NCI-H226 (cell line): ENCODE results near the gene NETO2.
"Not testable (repeated sequence)": the region's sequence is repeated elsewhere in the genome, so short reads cannot be mapped to it uniquely, and the experiment has no call there.

Experiments used
- DNase-seq: peaks from one replicate; pipeline ENCODE4 v3.0.0-alpha.2; 2015

The NETO2 gene

DNA sequence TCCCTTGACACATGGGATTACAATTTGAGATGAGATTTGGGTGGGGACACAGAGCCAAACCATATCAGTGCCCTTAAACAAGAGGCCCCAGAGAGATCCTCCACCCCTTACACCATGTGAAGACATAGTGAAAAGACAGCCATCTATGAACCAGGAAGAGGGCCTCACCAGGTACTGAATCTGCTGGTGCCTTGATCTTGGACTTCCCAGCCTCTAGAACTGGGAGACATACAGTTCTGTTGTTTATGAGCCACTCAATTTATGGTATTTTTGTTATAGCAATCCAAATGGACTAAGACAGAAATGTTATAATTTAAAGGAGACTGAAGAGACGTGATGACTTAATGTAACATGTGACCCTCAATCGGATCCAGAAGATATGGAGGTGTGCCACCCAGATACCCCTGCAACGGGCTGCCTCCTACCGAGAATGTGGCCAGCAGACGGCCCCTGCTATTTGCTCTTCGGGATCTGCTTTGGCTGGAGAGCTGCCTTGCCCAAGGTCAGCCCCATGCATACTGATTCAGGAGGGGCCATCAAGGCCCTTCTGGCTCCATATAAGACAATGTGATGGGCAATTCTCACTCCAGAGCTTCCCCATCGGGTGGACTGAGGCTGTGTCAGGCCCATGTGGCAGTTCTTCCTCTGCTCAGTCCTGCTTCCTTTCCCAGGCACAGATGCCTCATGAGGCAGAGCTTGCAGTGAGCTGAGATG is 80.6 kb downstream of the NETO2 start:
- no peak for DNase-seq

DNA sequence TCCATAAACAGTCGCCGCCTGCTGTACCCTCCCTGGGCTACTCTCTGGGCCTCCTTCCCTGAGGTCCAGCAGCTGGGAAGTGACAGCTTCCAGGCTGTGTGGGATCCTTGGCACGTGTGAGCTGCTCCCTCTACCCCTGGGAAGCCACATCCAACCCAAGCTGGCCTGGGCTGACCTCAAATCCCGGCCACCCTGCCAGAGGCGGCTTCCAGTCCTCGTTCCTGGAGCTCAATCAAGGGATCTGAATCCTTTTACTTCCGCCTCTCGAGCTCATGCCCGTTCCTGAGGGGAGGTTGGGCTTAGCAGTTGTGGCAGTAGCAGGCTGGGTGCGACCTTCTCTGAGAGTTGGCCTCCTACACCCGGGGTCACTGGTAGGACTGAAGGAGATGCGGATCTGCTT is 82.5 kb downstream of the NETO2 start:
- DNase-seq: no peak

DNA sequence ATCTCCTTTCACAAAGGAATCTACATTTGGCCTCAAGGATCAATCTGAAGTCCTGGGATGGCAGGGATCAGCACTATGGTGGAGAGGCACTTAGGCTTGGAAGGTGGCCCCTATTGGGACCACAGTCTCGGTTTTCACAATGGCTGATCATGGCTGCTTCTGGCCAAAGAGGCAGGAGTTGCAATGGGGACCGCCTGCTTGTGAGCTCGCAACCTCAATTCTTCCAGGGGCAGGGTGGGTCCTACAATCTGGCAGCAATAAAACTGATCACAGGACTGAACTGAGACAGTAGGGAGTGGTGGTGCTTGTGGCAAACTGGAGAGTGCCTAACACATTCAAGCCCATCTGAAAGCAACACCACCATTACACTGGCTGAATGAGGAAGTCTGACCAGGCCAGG is 83.1 kb downstream of the NETO2 start:
- DNase-seq: no peak

DNA sequence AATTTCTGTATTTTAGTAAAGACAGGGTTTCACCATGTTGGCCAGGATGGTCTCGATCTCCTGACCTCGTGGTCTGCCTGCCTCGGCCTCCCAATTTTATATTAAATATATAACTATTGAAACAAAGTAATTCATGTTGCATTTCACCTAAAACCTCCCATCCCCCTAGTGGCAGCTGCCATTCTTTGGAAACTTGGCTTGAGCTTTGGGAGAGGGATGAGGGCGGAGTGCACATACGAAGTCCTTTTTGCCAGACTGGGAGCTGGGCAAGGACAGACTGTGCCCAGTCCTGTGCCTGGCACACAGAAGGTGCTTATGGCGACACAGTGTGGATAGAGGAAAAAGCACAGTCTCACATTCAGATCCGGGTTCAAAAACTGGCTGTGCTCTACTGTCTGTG is 83.8 kb downstream of the NETO2 start:
- no peak for DNase-seq

DNA sequence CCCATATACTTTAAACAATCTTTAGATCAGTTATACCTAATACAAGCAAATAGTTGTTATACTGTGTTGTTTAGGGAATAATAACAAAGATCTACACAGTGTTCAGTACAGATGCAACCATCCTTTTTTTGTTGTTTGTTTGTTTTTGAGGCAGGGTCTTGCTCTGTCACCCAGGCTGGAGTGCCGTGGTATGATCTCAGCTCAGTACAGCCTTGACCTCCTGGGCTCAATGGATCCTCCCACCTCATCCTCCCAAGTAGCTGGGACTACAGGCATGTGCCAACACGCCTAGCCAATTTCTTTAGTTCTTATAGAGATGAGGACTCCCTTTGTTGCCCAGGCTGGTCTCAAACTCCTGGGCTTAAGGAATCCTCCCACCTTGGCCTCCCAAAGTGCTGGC is 84.6 kb downstream of the NETO2 start:
- not testable (repeated sequence) for DNase-seq

DNA sequence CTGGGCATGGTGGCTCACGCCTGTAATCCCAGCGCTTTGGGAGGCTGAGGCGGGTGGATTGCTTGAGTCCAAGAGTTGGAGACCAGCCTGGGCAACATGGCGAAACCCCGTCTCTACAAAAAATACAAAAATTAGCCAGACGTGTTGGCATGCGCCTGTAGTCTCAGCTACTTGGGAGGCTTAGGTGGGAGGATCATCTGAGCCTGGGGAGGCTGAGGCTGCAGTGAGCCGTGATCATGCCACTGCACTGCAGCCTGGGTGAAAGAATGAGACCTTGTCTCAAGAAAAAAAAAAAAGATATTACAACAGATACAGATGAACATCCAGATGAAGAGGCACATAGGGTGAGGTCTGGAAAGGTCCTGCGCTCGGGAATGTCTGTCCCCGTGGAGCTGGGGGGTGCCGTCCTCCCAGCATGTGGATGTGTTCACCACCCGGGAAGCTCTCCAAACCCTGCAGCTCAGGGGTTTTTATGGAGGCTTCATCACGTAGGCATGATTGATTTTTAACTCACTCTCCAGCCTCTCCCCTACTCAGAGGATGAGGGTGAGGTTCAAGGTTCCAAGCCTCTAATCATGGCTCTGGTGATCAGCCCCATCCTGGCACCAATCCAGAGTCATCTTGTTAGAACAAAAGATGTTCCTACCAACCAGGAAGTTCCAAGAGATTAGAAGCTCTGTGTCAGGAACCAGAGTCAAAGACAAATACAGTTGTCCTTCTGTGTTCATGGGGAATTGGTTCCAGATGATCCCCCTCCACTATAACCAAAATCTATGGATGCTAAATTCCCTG is 85.3 kb downstream of the NETO2 start:
- no peak for DNase-seq

DNA sequence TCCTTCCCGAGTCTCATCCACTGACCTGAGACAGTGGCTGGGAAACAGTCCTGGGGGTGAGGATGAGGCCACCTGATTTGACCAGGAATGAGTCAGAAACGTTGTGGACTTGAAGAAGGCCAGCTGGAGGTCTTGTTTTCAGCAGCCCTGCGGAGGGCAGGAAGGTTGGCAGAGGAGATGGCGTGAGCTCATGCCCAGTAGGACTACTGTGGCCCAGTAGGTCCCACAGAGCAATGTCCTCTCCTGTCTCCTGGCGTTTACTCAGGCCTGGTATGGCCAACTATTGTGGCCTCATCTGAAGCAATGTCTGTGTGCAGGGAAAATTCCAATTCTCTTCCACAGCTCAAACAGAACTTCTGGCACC is 86.1 kb downstream of the NETO2 start:
- no peak for DNase-seq

DNA sequence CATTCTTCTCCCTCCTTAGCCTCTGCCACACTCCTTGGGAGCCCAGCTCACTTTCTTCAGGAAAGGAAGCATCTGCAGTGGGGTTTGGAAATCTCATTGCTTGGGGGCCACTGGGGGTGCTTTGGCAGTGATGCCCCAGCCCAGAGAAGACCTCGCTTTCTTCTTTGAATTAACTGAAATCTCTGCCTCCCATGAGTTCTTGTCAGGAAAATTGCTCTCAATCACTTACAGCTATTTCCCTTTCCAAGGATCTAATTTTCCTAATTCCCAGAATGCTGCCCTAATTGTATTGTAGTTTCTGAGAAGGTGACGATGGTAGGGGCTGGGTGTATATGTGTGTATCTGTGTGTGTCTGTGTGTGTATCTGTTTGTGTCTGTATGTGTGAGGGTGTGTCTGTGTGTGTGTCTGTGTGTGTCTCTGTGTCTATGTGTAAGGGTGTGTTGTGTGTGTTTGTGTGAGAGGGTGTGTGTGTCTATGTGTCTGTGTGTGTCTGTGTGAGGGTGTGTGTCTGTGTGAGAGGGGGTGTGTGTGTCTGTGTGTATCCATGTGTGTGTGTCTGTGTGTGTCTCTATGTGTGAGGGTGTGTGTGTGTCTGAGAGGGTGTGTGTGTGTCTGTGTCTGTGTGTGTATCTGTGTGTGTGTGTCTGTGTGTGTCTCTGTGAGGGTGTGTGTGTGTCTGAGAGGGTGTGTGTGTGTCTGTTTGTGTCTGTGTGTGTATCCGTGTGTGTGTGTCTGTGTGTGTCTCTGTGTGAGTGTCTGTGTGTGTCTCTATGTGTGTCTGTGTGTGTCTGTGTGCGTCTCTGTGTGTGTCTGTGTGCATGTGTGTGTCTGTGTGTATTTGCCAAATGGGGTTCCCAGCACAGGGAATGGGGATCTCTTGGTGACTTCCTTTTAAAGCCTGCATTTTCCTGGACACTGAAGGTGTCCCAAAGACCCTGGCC is 86.8 kb downstream of the NETO2 start:
- DNase-seq: no peak

DNA sequence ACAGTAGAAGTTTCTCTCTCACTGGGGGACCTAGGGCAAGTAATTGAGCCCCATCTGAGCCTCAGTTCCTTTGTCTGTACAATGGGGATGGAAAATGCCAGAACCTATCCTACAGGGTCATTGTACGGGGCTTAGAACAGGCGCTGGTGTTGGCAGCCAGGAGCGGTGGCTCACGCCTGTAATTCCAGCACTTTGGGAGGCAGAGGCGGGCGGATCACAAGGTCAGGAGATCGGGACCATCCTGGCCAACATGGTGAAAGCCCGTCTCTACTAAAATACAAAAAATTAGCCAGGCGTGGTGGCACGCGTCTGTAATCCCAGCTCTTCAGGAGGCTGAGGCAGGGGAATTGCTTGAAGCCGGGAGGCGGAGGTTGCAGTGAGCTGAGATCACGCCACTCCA is 87.7 kb downstream of the NETO2 start:
- not testable (repeated sequence) for DNase-seq

DNA sequence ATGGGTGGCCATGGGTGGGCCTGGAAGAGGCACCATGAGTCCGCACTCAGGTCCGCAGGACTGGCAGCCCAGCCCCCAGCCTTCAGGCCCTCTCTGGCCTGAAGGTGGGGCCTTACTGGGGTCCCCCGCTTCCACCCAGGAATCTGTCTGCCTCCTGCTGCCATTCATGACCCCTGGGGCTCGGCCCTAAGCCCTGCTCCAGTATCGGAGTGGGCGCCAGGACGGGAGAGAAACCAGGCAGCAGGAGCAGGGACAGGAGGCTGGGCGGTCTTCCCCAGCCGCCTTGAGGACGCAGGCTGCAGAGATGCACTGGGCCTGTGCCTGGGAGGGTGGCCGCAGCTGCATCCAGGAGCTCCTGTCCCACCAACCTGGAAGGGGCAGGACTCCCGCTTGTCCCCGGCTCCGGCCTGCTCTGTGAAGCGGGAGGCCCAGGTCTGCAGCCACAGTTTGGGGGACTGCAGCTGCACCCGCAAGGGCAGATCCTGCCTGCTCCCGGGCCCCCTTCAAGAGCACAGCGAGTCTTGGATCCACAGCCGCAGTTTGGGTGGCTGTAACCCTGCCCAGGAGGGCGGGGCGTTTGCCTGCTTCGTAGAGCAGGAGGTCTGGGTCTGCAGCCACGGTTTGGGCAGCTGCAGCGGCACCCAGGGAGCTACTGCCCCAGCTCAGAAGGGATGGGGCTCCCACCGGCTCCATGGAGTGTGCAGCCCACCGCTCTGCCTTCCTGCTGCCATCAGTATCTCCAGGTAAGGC is 88.4 kb downstream of the NETO2 start:
- DNase-seq: no peak

DNA sequence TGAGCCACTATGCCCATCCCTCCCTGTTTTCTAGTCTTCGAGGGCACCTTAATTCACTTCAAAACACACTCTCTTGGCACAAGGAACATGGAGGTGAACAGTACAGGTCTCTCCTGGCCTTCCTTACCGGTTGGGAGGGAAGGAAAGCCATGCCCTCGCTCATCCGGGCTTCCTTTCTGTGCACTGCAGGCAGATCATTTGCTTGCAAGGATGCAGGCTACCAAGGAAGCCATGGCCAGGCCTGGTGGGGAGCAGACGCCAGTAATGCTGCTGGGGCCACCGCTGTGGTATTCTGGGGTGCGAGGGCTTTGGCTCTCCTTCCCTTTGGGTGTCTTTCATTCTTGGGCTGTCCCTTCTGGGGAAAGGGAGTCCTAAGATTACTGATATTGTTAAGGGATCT is 89.4 kb downstream of the NETO2 start:
- DNase-seq: no peak

DNA sequence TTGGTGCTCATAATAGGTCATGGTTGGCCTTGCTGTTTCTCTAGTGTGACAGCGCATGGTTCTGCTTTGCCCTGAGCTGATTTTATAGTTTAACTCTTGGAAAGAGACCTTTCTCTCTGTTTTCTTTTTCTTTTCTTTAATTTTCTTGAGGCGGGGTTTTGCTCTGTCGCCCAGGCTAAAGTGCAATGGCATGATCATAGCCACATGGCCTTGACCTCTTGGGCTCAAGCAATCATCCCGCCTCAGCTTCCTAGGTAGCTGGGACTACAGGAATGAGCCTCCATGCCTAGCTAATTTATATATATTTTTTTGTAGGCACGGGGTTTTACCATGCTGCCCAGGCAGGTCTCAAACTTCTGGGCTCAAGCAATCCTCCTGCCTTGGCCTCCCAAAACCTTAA is 89.8 kb downstream of the NETO2 start:
- no peak for DNase-seq

DNA sequence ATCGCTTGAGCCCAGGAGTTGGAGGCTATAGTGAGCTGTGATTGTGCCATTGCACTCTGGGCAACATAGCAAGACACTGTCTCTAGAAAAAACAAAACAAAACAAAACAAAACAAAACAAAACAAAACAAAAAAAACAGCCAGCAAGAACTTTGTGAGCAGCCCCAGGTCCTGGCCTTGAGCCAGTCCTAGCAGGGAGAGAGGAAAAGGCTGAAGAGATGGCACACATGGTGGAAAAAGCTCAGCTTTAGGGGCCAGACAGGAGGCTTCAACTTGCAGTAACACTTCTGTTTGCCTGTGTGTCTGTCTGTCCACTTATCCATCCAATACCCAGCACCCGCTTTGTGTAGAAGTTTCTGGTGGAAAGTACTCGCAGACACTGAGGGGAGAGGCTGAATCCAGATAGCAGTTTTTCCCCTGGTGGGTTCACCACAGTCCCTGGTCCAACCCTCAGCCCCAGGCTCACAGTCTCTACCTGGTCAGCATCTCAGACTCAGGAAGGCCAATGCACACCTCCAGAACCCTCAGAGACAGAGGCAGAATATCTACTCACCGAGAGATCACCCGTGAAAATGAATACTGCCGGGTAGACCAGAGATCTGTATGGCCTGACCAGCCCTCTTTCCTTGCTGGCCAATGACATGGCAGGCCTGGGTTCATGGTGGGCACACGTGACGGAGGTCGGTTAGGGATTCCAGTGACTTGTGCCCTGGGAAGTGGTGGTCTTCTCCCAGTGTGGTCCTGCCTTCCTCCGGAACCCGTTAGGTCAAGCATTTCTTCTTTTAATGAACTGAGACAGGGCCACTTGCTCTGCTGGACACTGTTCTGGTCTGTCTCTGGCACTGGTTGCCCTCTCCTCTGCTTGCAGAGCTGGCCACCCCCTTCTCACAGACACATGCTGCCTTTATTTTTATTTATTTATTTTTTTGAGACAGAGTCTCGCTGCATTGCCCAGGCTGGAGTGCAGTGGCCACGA is 90.8 kb downstream of the NETO2 start:
- DNase-seq: no peak

DNA sequence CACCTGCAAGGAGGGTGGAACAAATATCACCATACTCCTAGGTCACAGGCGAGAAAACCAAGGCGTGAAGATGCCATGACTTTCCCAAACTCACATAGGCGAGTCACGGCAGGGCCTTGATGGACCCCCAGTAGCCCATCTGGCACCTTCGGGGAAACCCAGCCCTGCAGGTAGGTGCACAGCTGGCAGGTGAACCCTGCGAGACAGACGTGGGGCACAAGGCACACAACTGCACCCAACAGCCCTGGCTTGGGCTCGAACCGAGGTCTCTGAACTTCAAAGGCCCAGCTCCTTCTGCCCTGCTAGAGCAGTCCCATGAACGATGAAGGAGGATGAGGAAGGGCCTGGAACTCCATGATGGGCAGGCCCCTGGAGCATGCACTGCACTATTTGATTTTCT is 92.7 kb downstream of the NETO2 start:
- DNase-seq: no peak

DNA sequence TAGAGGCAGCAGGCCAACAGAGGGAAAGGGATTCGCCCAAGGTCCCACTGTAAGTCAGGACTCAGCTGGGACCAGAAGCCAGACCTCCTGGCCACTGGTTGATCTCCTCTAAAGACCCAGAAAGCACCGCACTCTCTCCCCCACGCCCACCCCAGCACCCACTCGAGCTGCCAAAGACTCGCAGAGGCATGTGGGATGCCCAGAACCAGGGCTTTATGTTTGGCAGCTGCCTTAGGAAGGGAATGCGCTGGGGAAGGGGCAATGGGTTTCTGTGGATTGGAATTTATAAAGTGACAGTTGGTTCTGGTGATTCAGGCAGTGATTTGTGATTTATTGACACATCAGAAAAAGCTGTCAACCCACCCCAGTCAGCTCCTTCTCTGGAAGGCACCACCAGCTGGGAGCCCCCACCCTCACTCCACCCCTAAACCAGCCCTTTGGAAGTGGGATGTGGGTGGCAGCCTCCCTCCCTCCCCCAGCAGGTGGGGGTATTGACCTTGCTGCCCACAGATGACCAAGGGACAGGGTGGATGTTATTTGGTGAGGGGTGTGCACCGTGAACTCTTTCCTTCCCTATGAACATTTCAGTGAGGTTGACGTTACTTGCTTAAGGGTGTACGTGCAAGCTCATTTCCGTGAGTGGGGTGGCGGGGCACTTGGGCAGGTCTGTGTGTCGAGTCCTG is 93.7 kb downstream of the NETO2 start:
- DNase-seq: no peak

DNA sequence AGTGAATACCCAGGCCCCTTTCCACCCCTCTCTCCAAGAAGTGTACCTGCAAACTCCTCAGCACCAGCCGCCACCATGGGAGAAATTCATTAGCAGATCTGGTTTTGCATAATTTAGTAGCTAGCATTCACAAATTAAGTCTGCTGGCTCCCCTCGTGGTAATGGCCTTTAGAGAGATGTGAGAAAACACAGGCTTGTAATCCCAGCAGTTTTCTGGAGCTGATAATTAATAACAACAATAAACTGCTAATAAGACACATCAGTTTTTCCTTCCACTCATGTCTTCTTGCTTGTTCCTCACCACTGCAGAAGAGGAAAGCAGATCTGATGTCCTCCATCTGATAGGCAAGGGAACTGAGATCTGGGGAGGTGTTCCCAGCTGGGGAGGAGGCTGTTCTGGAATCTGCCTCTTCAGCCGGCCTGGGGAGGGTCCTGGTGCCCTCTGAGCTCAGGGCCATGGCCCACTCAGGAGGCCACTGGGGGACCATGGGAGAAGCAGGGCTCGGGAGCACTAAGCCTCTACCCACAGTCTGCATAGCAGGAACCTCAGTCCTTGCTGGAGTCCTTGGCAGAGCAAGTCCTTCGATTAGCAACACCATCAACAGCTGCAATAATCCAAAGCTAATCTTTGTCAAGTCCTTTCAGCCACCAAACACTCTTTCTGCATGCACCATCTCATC is 96.1 kb downstream of the NETO2 start:
- DNase-seq: no peak

DNA sequence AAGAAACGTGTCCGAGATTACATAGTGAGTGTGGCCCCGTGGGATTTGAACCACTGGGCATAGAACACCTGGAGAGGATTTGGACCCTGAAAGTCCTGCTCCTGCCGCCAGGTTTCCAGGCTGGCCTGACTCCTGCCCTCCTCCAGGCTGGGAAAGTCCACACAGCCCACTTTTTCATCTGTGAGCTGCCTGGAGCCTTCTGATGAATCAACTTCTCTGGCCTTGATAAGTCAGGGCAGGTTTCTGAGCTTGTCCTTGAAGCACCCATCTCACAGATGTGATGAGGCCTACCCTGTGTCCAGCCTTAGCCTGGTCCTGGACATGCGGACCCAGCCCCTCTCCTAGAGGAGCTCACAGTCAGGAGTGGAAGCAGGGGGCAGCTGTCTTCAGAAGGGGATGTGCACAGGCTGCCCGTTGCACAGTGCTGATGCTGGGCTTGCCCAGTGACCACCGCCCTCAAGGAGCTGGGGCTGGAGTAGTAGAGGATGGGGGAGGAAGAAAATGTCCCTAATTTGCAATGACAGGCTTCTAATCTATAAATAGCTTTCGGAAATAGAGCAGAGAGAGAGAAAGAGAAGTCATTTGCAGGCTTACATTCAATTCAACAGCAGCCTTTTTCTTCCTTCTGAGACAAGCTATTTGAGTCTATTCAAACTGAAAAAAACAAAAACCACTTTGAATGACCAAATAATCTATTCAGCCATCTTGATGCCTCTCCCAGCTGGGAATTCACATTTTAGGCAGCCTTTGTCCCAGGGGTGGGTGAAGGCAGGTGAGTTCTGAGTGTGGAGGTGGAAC is 96.8 kb downstream of the NETO2 start:
- no peak for DNase-seq

DNA sequence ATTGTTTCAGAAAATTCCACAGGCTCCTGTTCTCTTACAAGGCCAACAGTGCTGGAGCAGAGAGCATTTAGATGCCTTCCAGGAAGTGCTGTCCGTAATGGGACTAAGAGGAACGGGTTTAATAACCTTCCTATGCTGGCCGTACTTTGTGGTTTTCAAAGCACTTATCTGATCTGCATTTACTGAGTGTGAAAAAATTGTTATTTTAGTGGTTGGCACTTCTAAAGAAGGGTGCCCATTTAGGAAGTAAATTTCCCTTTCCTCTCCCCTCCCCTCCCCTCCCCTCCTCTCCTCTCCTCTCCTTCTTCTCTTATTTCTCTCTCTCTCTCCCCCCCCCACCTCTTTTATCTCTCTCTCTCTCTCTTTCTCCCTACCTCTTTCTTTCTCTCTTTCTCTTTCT is 98.3 kb downstream of the NETO2 start:
- no peak for DNase-seq

DNA sequence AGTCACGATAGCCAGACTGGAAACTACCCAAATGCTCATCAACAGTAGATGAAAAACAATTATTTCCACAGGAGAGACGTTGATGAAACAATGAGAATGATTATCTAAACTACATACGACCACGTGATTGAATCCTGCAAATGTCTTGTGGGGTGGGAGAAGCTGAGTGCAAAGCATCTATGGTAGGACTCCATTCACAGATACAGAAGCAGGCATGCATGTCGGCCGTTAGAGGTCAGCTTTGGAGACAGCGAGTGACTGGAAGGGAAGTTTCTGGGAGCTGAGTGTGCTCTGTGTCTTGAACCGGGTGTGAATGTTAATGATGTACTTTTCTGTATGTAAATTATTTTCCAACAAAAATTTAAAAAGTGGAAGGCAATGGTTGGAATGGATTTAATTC is 98.7 kb downstream of the NETO2 start:
- DNase-seq: no peak
